Measurements from ENCODE around the gene HOXB8. TPM values are rescaled to one million over a fixed set of nuclear protein-coding genes. Genes with fewer than 3 reads are reported as not detected.

The HOXB8 gene
- total and polyA plus RNA-seq, 10 of the 15 experiments (the other 5 are each of a cell fraction or from before 2014, with no cell fraction given) = 0.21 TPM; not detected in 9

- TF ChIP-seq ZNF622 (IDR thresholded peaks at IDR 0.05) = no peak
- TF ChIP-seq WRNIP1 (IDR thresholded peaks at IDR 0.05; ENCODE audit: borderline replicate concordance, low read depth, low read length) = no peak
- TF ChIP-seq EP300 (IDR thresholded peaks at IDR 0.05; ENCODE audit: borderline replicate concordance in 1 of 2, control insufficient read depth in 1 of 2, low read depth in 2 of 2, low read length in 2 of 2) = no peak
- no peak for TF ChIP-seq SREBF1 (IDR thresholded peaks at IDR 0.05; ENCODE audit: low read length)
- no peak for TF ChIP-seq HDGF (IDR thresholded peaks at IDR 0.05)
- TF ChIP-seq EZH2 (IDR thresholded peaks at IDR 0.05; ENCODE audit: borderline replicate concordance, control insufficient read depth, low read depth, low read length) = 0 out of 2 replicates have a peak, but pooled peaks have one; percentile 70
- TF ChIP-seq SUZ12 (IDR thresholded peaks at IDR 0.05; ENCODE audit: unreplicated experiment) = peak; percentile 39
- TF ChIP-seq CBFB (IDR thresholded peaks at IDR 0.05; ENCODE audit: low read depth) = no peak
- no peak for TF ChIP-seq FOXK2 (IDR thresholded peaks at IDR 0.05)
- peak; percentile 21 to 33 (median 22); a peak in 4 of 6 replicates for TF ChIP-seq CTCF (IDR thresholded peaks at IDR 0.05 in 2 of 3, conservative IDR thresholded peaks at IDR 0.05 in 1 of 3; ENCODE audit: control insufficient read depth in 2 of 3, extremely low read depth in 1 of 3, insufficient read depth in 1 of 3, low read depth in 3 of 3, low read length in 3 of 3)
- TF ChIP-seq SIX5 (IDR thresholded peaks at IDR 0.05; ENCODE audit: low read depth, low read length, severe bottlenecking) = no peak
- no peak for TF ChIP-seq SMAD1 (IDR thresholded peaks at IDR 0.05; ENCODE audit: low read depth, partially characterized antibody)
- no peak for TF ChIP-seq MYC (IDR thresholded peaks at IDR 0.05; ENCODE audit: insufficient read depth, insufficient read length, insufficient replicate concordance, low read length, severe bottlenecking)
- TF ChIP-seq, protein P1, sequence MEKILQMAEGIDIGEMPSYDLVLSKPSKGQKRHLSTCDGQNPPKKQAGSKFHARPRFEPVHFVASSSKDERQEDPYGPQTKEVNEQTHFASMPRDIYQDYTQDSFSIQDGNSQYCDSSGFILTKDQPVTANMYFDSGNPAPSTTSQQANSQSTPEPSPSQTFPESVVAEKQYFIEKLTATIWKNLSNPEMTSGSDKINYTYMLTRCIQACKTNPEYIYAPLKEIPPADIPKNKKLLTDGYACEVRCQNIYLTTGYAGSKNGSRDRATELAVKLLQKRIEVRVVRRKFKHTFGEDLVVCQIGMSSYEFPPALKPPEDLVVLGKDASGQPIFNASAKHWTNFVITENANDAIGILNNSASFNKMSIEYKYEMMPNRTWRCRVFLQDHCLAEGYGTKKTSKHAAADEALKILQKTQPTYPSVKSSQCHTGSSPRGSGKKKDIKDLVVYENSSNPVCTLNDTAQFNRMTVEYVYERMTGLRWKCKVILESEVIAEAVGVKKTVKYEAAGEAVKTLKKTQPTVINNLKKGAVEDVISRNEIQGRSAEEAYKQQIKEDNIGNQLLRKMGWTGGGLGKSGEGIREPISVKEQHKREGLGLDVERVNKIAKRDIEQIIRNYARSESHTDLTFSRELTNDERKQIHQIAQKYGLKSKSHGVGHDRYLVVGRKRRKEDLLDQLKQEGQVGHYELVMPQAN (conservative IDR thresholded peaks at IDR 0.05) = no peak
- TF ChIP-seq JUNB (IDR thresholded peaks at IDR 0.05) = no peak
- TF ChIP-seq MTA2 (IDR thresholded peaks at IDR 0.05; ENCODE audit: low read depth) = no peak
- no peak for TF ChIP-seq ZZZ3 (IDR thresholded peaks at IDR 0.05; ENCODE audit: control insufficient read depth, insufficient read length, low read depth)
- TF ChIP-seq DPF2 (IDR thresholded peaks at IDR 0.05) = 0 out of 2 replicates have a peak, but pooled peaks have one; percentile 28
- peak; percentile 48 for TF ChIP-seq IKZF1 (conservative IDR thresholded peaks at IDR 0.05)
- TF ChIP-seq KLF5 (IDR thresholded peaks at IDR 0.05; ENCODE audit: partially characterized antibody) = no peak
- TF ChIP-seq, protein P2, sequence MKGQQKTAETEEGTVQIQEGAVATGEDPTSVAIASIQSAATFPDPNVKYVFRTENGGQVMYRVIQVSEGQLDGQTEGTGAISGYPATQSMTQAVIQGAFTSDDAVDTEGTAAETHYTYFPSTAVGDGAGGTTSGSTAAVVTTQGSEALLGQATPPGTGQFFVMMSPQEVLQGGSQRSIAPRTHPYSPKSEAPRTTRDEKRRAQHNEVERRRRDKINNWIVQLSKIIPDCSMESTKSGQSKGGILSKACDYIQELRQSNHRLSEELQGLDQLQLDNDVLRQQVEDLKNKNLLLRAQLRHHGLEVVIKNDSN (IDR thresholded peaks at IDR 0.05; ENCODE audit: borderline replicate concordance, extremely low read length, insufficient read depth, low read depth, low read length) = no peak
- TF ChIP-seq RAD51 (IDR thresholded peaks at IDR 0.05) = no peak
- no peak for TF ChIP-seq SP1 (IDR thresholded peaks at IDR 0.05; ENCODE audit: low read depth, low read length)
- TF ChIP-seq TARDBP (IDR thresholded peaks at IDR 0.05; ENCODE audit: borderline replicate concordance) = no peak
- 0 out of 2 replicates have a peak, but pooled peaks have one; percentile 2 for TF ChIP-seq NBN (IDR thresholded peaks at IDR 0.05)
- no peak for TF ChIP-seq PAX5 (IDR thresholded peaks at IDR 0.05; ENCODE audit: borderline replicate concordance, low read depth, low read length)
Observed at GRCh38 chr17:48612854-48613691, 2.0 kb downstream of the HOXB8 start (continued).
